HG03439 (cell line): ENCODE results near the gene COBL.

Experiments used
- ATAC-seq: cut with Tn5 transposase; IDR thresholded peaks from one replicate; pipeline ENCODE4 v1.9.1; 2021; ENCODE audit warnings: mild to moderate bottlenecking, moderate library complexity; ENCODE audit not compliant: unreplicated experiment

Gene COBL

DNA sequence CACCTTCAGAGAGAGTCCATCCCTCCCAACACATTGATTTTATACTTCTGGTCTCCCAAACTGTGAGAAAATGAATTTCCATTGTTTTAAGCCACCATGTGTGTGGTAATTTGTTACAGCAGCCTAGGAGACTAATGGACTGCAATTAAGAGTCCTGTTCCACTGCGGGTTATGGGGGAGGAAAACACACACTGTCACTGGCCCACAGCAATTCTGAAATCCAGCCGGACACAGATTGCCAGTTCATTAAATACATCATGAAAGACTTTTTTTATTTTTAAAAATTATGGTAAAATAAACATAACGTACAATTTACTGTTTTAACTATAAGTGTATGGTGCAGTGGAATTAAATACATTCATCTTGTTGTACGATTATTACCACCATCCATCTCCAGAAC, 340.5 kb downstream of the COBL start:
- ATAC-seq = no peak

DNA sequence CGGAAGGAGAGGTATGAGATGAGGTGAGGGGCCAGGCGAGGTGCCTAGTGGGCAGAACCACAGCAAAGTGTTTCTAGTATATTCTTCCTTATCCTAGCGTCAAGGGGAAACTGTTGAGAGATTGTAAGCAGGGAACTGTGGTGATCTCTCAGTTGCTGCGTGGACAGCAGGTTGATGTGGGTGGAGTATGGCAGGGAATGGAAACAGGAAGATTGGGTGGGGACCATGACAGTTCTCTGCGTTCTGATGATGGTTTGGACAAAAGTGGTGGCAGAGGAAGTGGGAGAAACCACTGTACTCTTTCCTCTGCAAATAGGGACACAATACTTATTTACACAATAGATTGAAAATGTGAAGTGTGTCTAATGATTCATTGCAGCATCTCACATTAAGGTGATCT, 342.4 kb downstream of the COBL start:
- ATAC-seq = no peak

DNA sequence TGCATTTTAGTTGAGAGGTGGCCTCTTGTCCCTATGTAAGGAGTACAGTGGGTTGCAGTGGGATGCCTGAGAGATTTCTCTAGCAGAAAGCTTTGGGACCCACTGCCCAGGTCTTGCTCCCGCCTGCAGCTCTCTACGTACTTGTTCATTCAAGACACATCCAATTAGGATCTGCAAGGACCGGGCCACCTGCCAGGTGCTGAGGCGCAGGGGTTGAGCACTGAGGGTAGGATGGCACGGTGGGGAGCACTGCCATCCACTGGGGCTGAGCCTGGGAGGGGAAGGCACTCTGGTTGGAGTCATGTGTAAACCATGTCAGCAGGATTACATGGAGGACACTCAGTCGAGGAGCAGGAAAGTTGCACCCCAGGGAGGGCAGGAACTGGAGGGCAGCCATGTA, 342.8 kb downstream of the COBL start:
- no peak for ATAC-seq

DNA sequence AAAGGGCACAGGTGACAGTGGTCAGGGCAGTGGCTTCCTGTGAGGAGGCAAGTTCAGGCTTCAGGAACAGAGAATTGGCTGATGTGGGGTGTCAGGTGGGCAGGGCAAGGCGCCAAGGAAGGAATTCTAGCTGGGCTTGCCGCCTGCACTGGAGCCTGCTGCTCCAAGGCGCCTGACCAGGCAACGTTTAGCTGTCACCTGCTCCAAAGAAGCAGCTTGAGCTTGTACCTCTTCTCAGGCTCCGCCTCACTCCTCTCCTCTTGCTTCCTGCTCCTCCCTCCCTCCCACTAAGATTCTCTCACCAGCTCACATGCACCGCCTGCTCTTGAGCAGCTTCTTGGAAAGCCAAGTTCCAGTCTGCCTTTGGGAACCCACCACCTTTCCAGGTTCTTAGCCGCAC, 346.5 kb downstream of the COBL start:
- ATAC-seq = no peak
